Esophagus squamous epithelium (tissue), 5 donors: ENCODE measurements around the gene PLCB3. TPM values are rescaled to one million over a fixed set of nuclear protein-coding genes. Genes with fewer than 3 reads are reported as not detected.

Source experiments
- DNase-seq: peaks from one replicate; lab custom pipeline; 2025; lab: John Stamatoyannopoulos, UW
- H3K27ac ChIP-seq, 4 donors: fragments of 200-600 bp; sonication (generic); one replicate each; pipeline ENCODE4 v1.5.1; 2016 to 2019; ENCODE audit warnings: mild to moderate bottlenecking in 1 of 4
- H3K27me3 ChIP-seq, 4 donors: fragments of 200-600 bp; sonication (generic); 1 replicate in 3 of 4; 2 replicates in 1 of 4; pipeline versions ENCODE4 v1.5.1 to v1.6.0; 2017 to 2021; ENCODE audit warnings: antibody characterized with exemption in 1 of 4
- H3K36me3 ChIP-seq, 3 donors: fragments of 200-600 bp; sonication (generic); one replicate each; pipeline ENCODE4 v1.5.1; 2016 to 2019
- H3K4me1 ChIP-seq, 3 donors: fragments of 200-600 bp; sonication (generic); one replicate each; pipeline ENCODE4 v1.5.1; 2017 to 2019
- H3K4me3 ChIP-seq, 4 donors: fragments of 200-600 bp; sonication (generic); 1 replicate in 3 of 4; 2 replicates in 1 of 4; pipeline ENCODE4 v1.5.1; 2016 to 2019; ENCODE audit warnings: mild to moderate bottlenecking in 2 of 4, moderate library complexity in 1 of 4
- H3K9me3 ChIP-seq, 3 donors: fragments of 200-600 bp; sonication (generic); one replicate each; pipeline ENCODE4 v1.5.1; 2016 to 2019
- CTCF ChIP-seq, 6 experiments: fragments of 450-650 bp in 4 of 6; fragments of 200-600 bp in 2 of 6; sonication (generic) in 2 of 6; IDR thresholded peaks; one replicate each; pipeline ENCODE4 v1.5.1; 2016 to 2019; ENCODE audit warnings: antibody characterized with exemption in 6 of 6, mild to moderate bottlenecking in 4 of 6, moderate library complexity in 4 of 6
- POLR2A ChIP-seq, 4 donors: fragments of 450-650 bp; IDR thresholded peaks; one replicate each; pipeline ENCODE4 v1.6.1; 2017; ENCODE audit warnings: antibody characterized with exemption in 4 of 4, mild to moderate bottlenecking in 4 of 4, moderate library complexity in 3 of 4
- WGBS, 2 donors: methylation state at CpG; one replicate each; pipeline ENCODE4 v1.1.5; 2018; 5-methylcytosine and 5-hydroxymethylcytosine counted together
- intact Hi-C: fragments of 100-400 bp; cut with DNase I; formaldehyde crosslinking; loops from one replicate; pipeline ENCODE4 v1.15.0; 2022
- total RNA-seq, 4 donors: library from RNA; depleted of rRNA; stranded (reverse); fragments of >200 nt; gene quantifications; one replicate each; pipeline ENCODE4 v1.1.0, GENCODE V29; 2016
- donor health status: DM: yes; HTN: yes; CAD: no.

Gene PLCB3
- total RNA-seq, 4 donors from 2014 or later = 29.8 to 54.5 (median 42.4) TPM

- peak overlapping the region; percentile 94 to 99 (median 97) for H3K27ac ChIP-seq
- intact Hi-C loops = no loop called here
- peaks cover 0 to 22% (median 4%) of the 10 kb centered on the region in 3 donors for H3K36me3 ChIP-seq
- no peak for DNase-seq
- H3K4me3 ChIP-seq = peak overlapping the region; percentile 81 to 89 (median 88)
- H3K9me3 ChIP-seq = no peaks in the 10 kb centered on the region
- WGBS, 2 donors = 47 to 52% methylated on average over 10 to 16 of the region's 40 CpGs
- peaks cover 26 to 58% (median 31%) of the 10 kb centered on the region in 3 donors for H3K4me1 ChIP-seq
- TF ChIP-seq CTCF (IDR thresholded peaks at IDR 0.05) (no peak), POLR2A (IDR thresholded peaks at IDR 0.05) (peak in 1 of 4 donors; percentile 12)
- peaks cover 0 to 13% (median 1%) of the 10 kb centered on the region in 4 donors for H3K27me3 ChIP-seq
Measured at GRCh38 chr11:64285885-64286800, 34.8 kb downstream of the PLCB3 start.

- Histone ChIP-seq H3K9me3 (no peaks in the 10 kb centered on the region), H3K4me1 (peaks cover 32 to 58% (median 33%) of the 10 kb centered on the region in 3 donors), H3K27me3 (peaks cover 0 to 20% (median 4%) of the 10 kb centered on the region in 4 donors), H3K27ac (peak overlapping the region in 1 of 4 donors; percentile 96), H3K36me3 (peaks cover 0 to 17% (median 4%) of the 10 kb centered on the region in 3 donors), H3K4me3 (peak overlapping the region in 1 of 4 donors; percentile 89)
- no peak for TF ChIP-seq CTCF (IDR thresholded peaks at IDR 0.05)
- no peak for TF ChIP-seq POLR2A (IDR thresholded peaks at IDR 0.05)
- 90 to 100% methylated on average over 2 to 3 of the region's 9 CpGs for WGBS, 2 donors
- DNase-seq = no peak
- intact Hi-C loops = no loop called here
Measured at GRCh38 chr11:64286801-64287159, 35.5 kb downstream of the PLCB3 start.

- DNase-seq = no peak
- no peak overlapping the region for H3K4me3 ChIP-seq
- peaks cover 37 to 58% (median 43%) of the 10 kb centered on the region in 3 donors for H3K4me1 ChIP-seq
- H3K9me3 ChIP-seq = no peaks in the 10 kb centered on the region
- no peak overlapping the region for H3K27ac ChIP-seq
- peaks cover 0 to 10% (median 0%) of the 10 kb centered on the region in 3 donors for H3K36me3 ChIP-seq
- 89 to 91% methylated on average over 4 to 16 of the region's 33 CpGs for WGBS, 2 donors
- H3K27me3 ChIP-seq = peaks cover 7 to 30% (median 8%) of the 10 kb centered on the region in 4 donors
- intact Hi-C loops = no loop called here
- no peak for TF ChIP-seq POLR2A (IDR thresholded peaks at IDR 0.05)
- TF ChIP-seq CTCF (IDR thresholded peaks at IDR 0.05) = no peak
Measured at GRCh38 chr11:64287676-64288352, 36.5 kb downstream of the PLCB3 start.

GRCh38 chr11:64288353-64288750 is 37.0 kb downstream of the PLCB3 start:
- DNase-seq = no peak
- TF ChIP-seq CTCF (IDR thresholded peaks at IDR 0.05) (no peak), POLR2A (IDR thresholded peaks at IDR 0.05) (no peak)
- Histone ChIP-seq H3K27ac (no peak overlapping the region), H3K4me1 (peaks cover 31 to 54% (median 39%) of the 10 kb centered on the region in 3 donors), H3K27me3 (peaks cover 8 to 35% (median 11%) of the 10 kb centered on the region in 4 donors), H3K36me3 (peaks cover 0 to 10% (median 0%) of the 10 kb centered on the region in 3 donors), H3K4me3 (no peak overlapping the region), H3K9me3 (no peaks in the 10 kb centered on the region)
- intact Hi-C loops = no loop called here
- 90% methylated on average over 4 of the region's 9 CpGs; no CpG with 5 or more reads in 1 of the 2 donors for WGBS, 2 donors
